ENCODE measurements around the gene KCNMA1. TPM values are rescaled to one million over a fixed set of nuclear protein-coding genes. Genes with fewer than 3 reads are reported as not detected.

The KCNMA1 gene
- total RNA-seq, 1 experiment from 2014 or later = 0.49 TPM

- no peak for TF ChIP-seq REST (IDR thresholded peaks at IDR 0.05; ENCODE audit: low read depth)
- no peak for TF ChIP-seq CBX3 (IDR thresholded peaks at IDR 0.05; ENCODE audit: low read depth)
- TF ChIP-seq POLR2AphosphoS5 (IDR thresholded peaks at IDR 0.05; ENCODE audit: low read depth, low read length) = no peak
- no peak for TF ChIP-seq TCF7L2 (IDR thresholded peaks at IDR 0.05; ENCODE audit: borderline replicate concordance, extremely low read depth, insufficient read depth, insufficient read length)
- TF ChIP-seq RAD21 (IDR thresholded peaks at IDR 0.05; ENCODE audit: low read depth) = no peak
- no peak for TF ChIP-seq ZBTB33 (IDR thresholded peaks at IDR 0.05; ENCODE audit: extremely low read depth, insufficient replicate concordance, low read length)
- TF ChIP-seq FOSL1 (IDR thresholded peaks at IDR 0.05; ENCODE audit: low read depth) = no peak
Observed at GRCh38 chr10:77401683-77402082, 235.9 kb downstream of the KCNMA1 start (continued).

GRCh38 chr10:77400033-77400432 lies 237.6 kb downstream of the KCNMA1 start:
- H2AFZ ChIP-seq (ENCODE audit: low read depth, low read length, poor library complexity, severe bottlenecking) = no peak overlapping the region
- no peaks in the 10 kb centered on the region for H3K9me3 ChIP-seq (ENCODE audit: control insufficient read depth in 1 of 2, insufficient read depth in 1 of 2, low read depth in 1 of 2, low read length in 2 of 2)
- DNase-seq (ENCODE audit: low read depth, low spot score) = no peak
- H3K79me2 ChIP-seq (ENCODE audit: insufficient read depth, low read length) = no peaks in the 10 kb centered on the region
- no peak overlapping the region for H3K27ac ChIP-seq (ENCODE audit: low read depth, low read length)
- no peaks in the 10 kb centered on the region; the same call in 1 of the 2 replicates for H3K27me3 ChIP-seq (ENCODE audit: insufficient read depth, low read length)
- no peaks in the 10 kb centered on the region for H3K4me1 ChIP-seq (ENCODE audit: control insufficient read depth in 1 of 2, insufficient read depth in 2 of 2, low read length in 2 of 2)
- ATAC-seq = no peak
- no peaks in the 10 kb centered on the region for H4K20me1 ChIP-seq (ENCODE audit: insufficient read depth)
- CTCF ChIA-PET = interaction anchor here (1.1 kb wide), 1 partner anchor 11 kb away, joined by 3 read pairs; no protein-coding TSS in a partner anchor
- intact Hi-C loops (cut with micrococcal nuclease) = no loop called here
- H3K36me3 ChIP-seq (ENCODE audit: control insufficient read depth in 1 of 2, insufficient read depth in 2 of 2, low read length in 2 of 2) = no peaks in the 10 kb centered on the region
- H3K9me2 ChIP-seq (ENCODE audit: insufficient read depth) = no peaks in the 10 kb centered on the region
- H3K4me2 ChIP-seq (ENCODE audit: low read length) = no peak overlapping the region
- RAD21 ChIA-PET (ENCODE audit: low non-redundant PET in 1 of 2, low total read pairs in 2 of 2, uncharacterized antibody in 2 of 2, unreplicated experiment in 2 of 2) = no interaction called here
- no peak overlapping the region for H3K9ac ChIP-seq (ENCODE audit: low read length)
- POLR2A ChIA-PET = no interaction called here
- H3K4me3 ChIP-seq (replicated peaks in 1 of 2; ENCODE audit: low read depth in 1 of 2, low read length in 2 of 2) = no peak overlapping the region
- BruUV-seq (replicated peaks) = no TSS peak
- TF ChIP-seq EZH2phosphoT487 (IDR thresholded peaks at IDR 0.05; ENCODE audit: borderline replicate concordance) = no peak
- TF ChIP-seq ATF3 (IDR thresholded peaks at IDR 0.05) = no peak
- TF ChIP-seq SIN3A (IDR thresholded peaks at IDR 0.05; ENCODE audit: low read depth) = no peak
- TF ChIP-seq REST (IDR thresholded peaks at IDR 0.05; ENCODE audit: low read depth) = no peak
- TF ChIP-seq JUND (IDR thresholded peaks at IDR 0.05) = no peak
- TF ChIP-seq CTCF (IDR thresholded peaks at IDR 0.05 in 2 of 3, conservative IDR thresholded peaks at IDR 0.05 in 1 of 3; ENCODE audit: borderline replicate concordance in 1 of 3, insufficient read depth in 1 of 3, low read depth in 2 of 3, low read length in 2 of 3) = no peak
- no peak for TF ChIP-seq YY1 (IDR thresholded peaks at IDR 0.05; ENCODE audit: extremely low read depth, insufficient replicate concordance, low read depth, low read length)

All from HCT116 (cell line).